Uterus (tissue), 2 donors: ENCODE results near the gene KRTAP5-2.

Experiments used
- CTCF ChIP-seq, 4 experiments: fragments of 200-600 bp in 2 of 4; fragments of 450-650 bp in 2 of 4; sonication (generic) in 2 of 4; IDR thresholded peaks; one replicate each; pipeline ENCODE4 v1.5.1; 2016 to 2019; ENCODE audit warnings: antibody characterized with exemption in 4 of 4, mild to moderate bottlenecking in 2 of 4, moderate library complexity in 1 of 4
- POLR2A ChIP-seq, 2 donors: fragments of 450-650 bp; IDR thresholded peaks; one replicate each; pipeline ENCODE4 v1.6.1; 2016; ENCODE audit warnings: antibody characterized with exemption in 2 of 2, mild to moderate bottlenecking in 1 of 2, moderate library complexity in 1 of 2

- TF ChIP-seq CTCF (IDR thresholded peaks at IDR 0.05): no peak
- TF ChIP-seq POLR2A (IDR thresholded peaks at IDR 0.05): no peak
Observed at GRCh38 chr11:1589996-1590395, 8.1 kb downstream of the KRTAP5-2 start.
